ENCODE measurements around the gene PIBF1.

PIBF1 gene

GRCh38 chr13:73061473-73061872 is 279.5 kb downstream of the PIBF1 start:
- no peak for DNase-seq (ENCODE audit: extremely low read depth, low read depth)
- no peak for TF ChIP-seq CTCF (IDR thresholded peaks at IDR 0.05; ENCODE audit: low read depth, low read length)

GRCh38 chr13:73061876-73062275 is 279.9 kb downstream of the PIBF1 start:
- DNase-seq (ENCODE audit: extremely low read depth, low read depth), result no peak

DNA sequence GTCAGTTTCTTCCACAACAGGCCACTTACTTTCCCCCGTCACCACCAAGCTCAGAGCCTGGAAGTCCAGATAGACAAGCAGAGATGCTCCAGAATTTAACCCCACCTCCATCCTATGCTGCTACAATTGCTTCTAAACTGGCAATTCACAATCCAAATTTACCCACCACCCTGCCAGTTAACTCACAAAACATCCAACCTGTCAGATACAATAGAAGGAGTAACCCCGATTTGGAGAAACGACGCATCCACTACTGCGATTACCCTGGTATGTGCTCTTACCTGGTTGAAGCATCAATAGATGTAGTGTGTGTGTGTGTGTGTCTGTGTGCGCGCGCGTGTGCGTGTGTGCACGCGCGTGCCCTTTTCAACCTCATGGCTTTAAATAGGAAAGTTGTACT is 280.5 kb downstream of the PIBF1 start:
- DNase-seq (ENCODE audit: extremely low read depth, low read depth), result no peak
- no peak for TF ChIP-seq CTCF (IDR thresholded peaks at IDR 0.05; ENCODE audit: low read depth, low read length)

More at GRCh38 chr13:73061876-73062275, 279.9 kb downstream of the PIBF1 start:
- no peak for TF ChIP-seq CTCF (IDR thresholded peaks at IDR 0.05; ENCODE audit: low read depth, low read length)

- DNase-seq (ENCODE audit: extremely low read depth, low read depth), result no peak
- no peak for TF ChIP-seq CTCF (IDR thresholded peaks at IDR 0.05; ENCODE audit: low read depth, low read length)
Measured at GRCh38 chr13:73063166-73063565, 281.2 kb downstream of the PIBF1 start.

DNA sequence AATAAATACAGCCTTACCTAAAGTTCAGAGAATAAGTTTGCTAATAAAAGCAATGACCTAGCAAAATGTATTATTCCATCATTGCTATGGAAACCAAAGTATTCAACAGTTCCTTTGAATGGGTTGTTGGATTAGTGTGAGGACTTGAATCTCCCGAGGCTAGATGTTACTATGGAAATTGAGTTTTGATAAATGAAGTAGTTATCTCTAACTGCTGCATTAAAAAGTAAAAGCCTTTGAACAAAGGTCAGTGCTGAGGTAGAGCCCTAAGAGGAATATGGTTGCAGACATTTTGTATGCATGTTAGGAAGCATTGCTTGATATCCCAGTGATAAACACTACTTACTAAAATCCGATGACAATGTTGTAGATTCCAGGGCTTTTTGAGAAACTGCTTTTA is 283.1 kb downstream of the PIBF1 start:
- no peak for TF ChIP-seq CTCF (IDR thresholded peaks at IDR 0.05; ENCODE audit: low read depth, low read length)
- DNase-seq (ENCODE audit: extremely low read depth, low read depth), result no peak

- DNase-seq (ENCODE audit: extremely low read depth, low read depth), result no peak
- no peak for TF ChIP-seq CTCF (IDR thresholded peaks at IDR 0.05; ENCODE audit: low read depth, low read length)
Measured at GRCh38 chr13:73065665-73066340, 283.9 kb downstream of the PIBF1 start.
